Neural cell (in vitro differentiated cells): ENCODE measurements around the gene ENOX1. TPM values are rescaled to one million over a fixed set of nuclear protein-coding genes. Genes with fewer than 3 reads are reported as not detected.

ENCODE experiments used
- H2AFZ ChIP-seq: fragments of 200-600, 300-800 bp; sonication (generic), shearing (Covaris generic); 2 replicates; pipeline ENCODE4 v1.6.0; 2014; ENCODE audit warnings: low read depth, mild to moderate bottlenecking, antibody characterized with exemption, low read length, moderate library complexity
- H3F3A ChIP-seq: fragments of 200-600 bp; shearing (Covaris generic); 2 replicates; pipeline ENCODE4 v1.6.1; 2016; ENCODE audit warnings: mild to moderate bottlenecking, moderate library complexity, mixed read lengths, antibody characterized with exemption, low read length; ENCODE audit not compliant: insufficient read depth, poor library complexity, severe bottlenecking
- H3K27ac ChIP-seq: fragments of 200-600, 300-800 bp; sonication (generic), shearing (Covaris generic); 2 replicates; pipeline ENCODE4 v1.5.1; 2014; ENCODE audit warnings: mild to moderate bottlenecking, low read length, moderate library complexity
- H3K27me3 ChIP-seq: fragments of 300-800, 200-600 bp; sonication (generic), shearing (Covaris generic); 2 replicates; pipeline ENCODE4 v1.6.0; 2014; ENCODE audit warnings: mild to moderate bottlenecking, low read depth, low read length, moderate library complexity; ENCODE audit not compliant: insufficient read depth
- H3K36me3 ChIP-seq: fragments of 300-800, 200-600 bp; sonication (generic), shearing (Covaris generic); 2 replicates; pipeline ENCODE4 v1.5.1; 2014; ENCODE audit warnings: mild to moderate bottlenecking, antibody characterized with exemption, low read length, moderate library complexity; ENCODE audit not compliant: insufficient read depth
- H3K4me2 ChIP-seq: fragments of 300-800, 200-600 bp; sonication (generic), shearing (Covaris generic); 2 replicates; pipeline ENCODE4 v1.6.0; 2014; ENCODE audit warnings: mild to moderate bottlenecking, low read length
- H3K4me3 ChIP-seq: fragments of 300-800, 200-600 bp; sonication (generic), shearing (Covaris generic); 2 replicates; pipeline ENCODE4 v1.5.1; 2014; ENCODE audit warnings: mild to moderate bottlenecking, low read length, moderate library complexity
- H3K79me2 ChIP-seq: fragments of 200-600 bp; shearing (Covaris generic); replicated peaks from 2 replicates; pipeline ENCODE4 v1.6.0; 2014; ENCODE audit warnings: mild to moderate bottlenecking, low read length, moderate library complexity; ENCODE audit not compliant: insufficient read depth
- H3K9ac ChIP-seq: fragments of 300-800, 200-600 bp; sonication (generic), shearing (Covaris generic); 2 replicates; pipeline ENCODE4 v1.6.1; 2016; ENCODE audit warnings: mild to moderate bottlenecking, low read length, mixed read lengths
- H3K9me2 ChIP-seq: fragments of 200-600 bp; shearing (Covaris generic); 2 replicates; pipeline ENCODE4 v1.6.1; 2016; ENCODE audit warnings: mild to moderate bottlenecking, low read length, mixed read lengths; ENCODE audit not compliant: insufficient read depth
- H3K9me3 ChIP-seq: fragments of 200-600, 300-800 bp; sonication (generic), shearing (Covaris generic); 2 replicates; pipeline ENCODE4 v1.6.1; 2016; ENCODE audit warnings: mild to moderate bottlenecking, mixed run types, low read length, moderate library complexity, mixed read lengths
- H4K20me1 ChIP-seq: fragments of 200-600 bp; shearing (Covaris generic); 2 replicates; pipeline ENCODE4 v1.6.1; 2016; ENCODE audit warnings: mild to moderate bottlenecking, mixed run types; ENCODE audit not compliant: insufficient read depth
- CTCF ChIP-seq: fragments of 450-650 bp; IDR thresholded peaks from 2 replicates; pipeline ENCODE4 v1.5.1; 2014; ENCODE audit warnings: antibody characterized with exemption, mild to moderate bottlenecking, moderate library complexity; ENCODE audit not compliant: poor library complexity, severe bottlenecking
- EP300 ChIP-seq: fragments of 450-650 bp; conservative IDR thresholded peaks from 2 replicates; pipeline ENCODE4 v1.6.1; 2014; ENCODE audit warnings: antibody characterized with exemption, mild to moderate bottlenecking, moderate library complexity; ENCODE audit not compliant: poor library complexity, severe bottlenecking
- EZH2 ChIP-seq: fragments of 200-600, 300-800 bp; shearing (Covaris generic), sonication (generic); IDR thresholded peaks from 2 replicates; pipeline ENCODE4 v1.6.1; 2014; ENCODE audit warnings: antibody characterized with exemption, low read length, borderline replicate concordance, mild to moderate bottlenecking; ENCODE audit not compliant: insufficient read depth, poor library complexity, severe bottlenecking
- MXI1 ChIP-seq: fragments of 450-650 bp; conservative IDR thresholded peaks from 2 replicates; pipeline ENCODE4 v1.6.1; 2014; ENCODE audit warnings: antibody characterized with exemption, mild to moderate bottlenecking; ENCODE audit not compliant: poor library complexity, severe bottlenecking
- POLR2AphosphoS5 ChIP-seq: IDR thresholded peaks from 2 replicates; pipeline ENCODE4 v1.6.1; 2012
- RAD21 ChIP-seq: fragments of 450-650 bp; conservative IDR thresholded peaks from 2 replicates; pipeline ENCODE4 v1.6.1; 2014; ENCODE audit warnings: antibody characterized with exemption, mild to moderate bottlenecking, moderate library complexity
- REST ChIP-seq: IDR thresholded peaks from 2 replicates; pipeline ENCODE4 v1.6.1; 2012; ENCODE audit warnings: borderline replicate concordance
- SMC3 ChIP-seq: fragments of 450-650 bp; conservative IDR thresholded peaks from 2 replicates; pipeline ENCODE4 v1.6.1; 2014; ENCODE audit warnings: antibody characterized with exemption, mild to moderate bottlenecking, moderate library complexity; ENCODE audit not compliant: poor library complexity
- TAF1 ChIP-seq: IDR thresholded peaks from 2 replicates; pipeline ENCODE4 v1.6.1; 2012; ENCODE audit warnings: low read depth
- polyA plus RNA-seq: library from polyadenylated mRNA; depleted of rRNA; stranded (reverse); fragments of >200 nt; gene quantifications from 2 replicates; pipeline ENCODE4 v1.2.3, GENCODE V29; 2014

ENOX1 gene
- polyA plus RNA-seq, 1 donor from 2014 or later: 42.6 TPM

GRCh38 chr13:43365039-43365344 lies 421.8 kb downstream of the ENOX1 start:
- Histone ChIP-seq H3K9ac (no peak overlapping the region), H3K79me2 (no peaks in the 10 kb centered on the region), H3K27me3 (no peaks in the 10 kb centered on the region), H3K9me3 (no peaks in the 10 kb centered on the region), H3K36me3 (no peaks in the 10 kb centered on the region), H3F3A (no peaks in the 10 kb centered on the region), H3K9me2 (no peaks in the 10 kb centered on the region), H3K27ac (no peak overlapping the region), H3K4me2 (no peak overlapping the region), H3K4me3 (no peak overlapping the region), H2AFZ (no peak overlapping the region), H4K20me1 (no peaks in the 10 kb centered on the region)
- TF ChIP-seq MXI1 (no peak), EP300 (no peak), POLR2AphosphoS5 (no peak), TAF1 (no peak), CTCF (no peak), REST (no peak), SMC3 (no peak), EZH2 (no peak), RAD21 (no peak)

- H3K4me2 ChIP-seq: no peak overlapping the region
These were observed 422.3 kb downstream of the ENOX1 start for GRCh38 chr13:43364210-43365038.

More at GRCh38 chr13:43364210-43365038, 422.3 kb downstream of the ENOX1 start:
- no peak overlapping the region for H3K27ac ChIP-seq
- no peaks in the 10 kb centered on the region for H3K9me3 ChIP-seq
- H4K20me1 ChIP-seq: no peaks in the 10 kb centered on the region
- H3K4me3 ChIP-seq: no peak overlapping the region
- TF ChIP-seq CTCF: no peak
- TF ChIP-seq RAD21: no peak
- no peak for TF ChIP-seq MXI1
- TF ChIP-seq EZH2: no peak
- TF ChIP-seq REST: no peak
- no peak for TF ChIP-seq TAF1
- TF ChIP-seq EP300: no peak
- no peak for TF ChIP-seq SMC3
- TF ChIP-seq POLR2AphosphoS5: no peak
- H3K36me3 ChIP-seq: no peaks in the 10 kb centered on the region
- H3K9ac ChIP-seq: no peak overlapping the region
- H3K79me2 ChIP-seq: no peaks in the 10 kb centered on the region
- no peak overlapping the region for H2AFZ ChIP-seq
- no peaks in the 10 kb centered on the region for H3F3A ChIP-seq
- H3K9me2 ChIP-seq: no peaks in the 10 kb centered on the region
- no peaks in the 10 kb centered on the region for H3K27me3 ChIP-seq
